SK-N-SH (cell line): Measurements from ENCODE around the gene BICC1. TPM values are rescaled to one million over a fixed set of nuclear protein-coding genes. Genes with fewer than 3 reads are reported as not detected.

Source experiments
- CTCF ChIA-PET: fragments of 300-600, 350-600 bp; formaldehyde crosslinking; extraction: SDS; loops from one replicate; lab custom pipeline; 2021; lab: Yijun Ruan, JAX
- POLR2A ChIA-PET: fragments of 350-600 bp; sonication (Branson Sonifier 250); formaldehyde crosslinking; extraction: SDS; loops from one replicate; lab custom pipeline; 2020; ENCODE audit warnings: antibody characterized with exemption, inconsistent platforms; lab: Yijun Ruan, JAX
- DNase-seq: peaks from one replicate; pipeline ENCODE4 v3.0.0; 2012
- H2AFZ ChIP-seq: fragments of 200-600 bp; sonication (generic); 2 replicates; pipeline ENCODE4 v1.8.1; 2016; ENCODE audit warnings: antibody characterized with exemption, mild to moderate bottlenecking, low read depth
- H3F3A ChIP-seq: fragments of 200-600 bp; sonication (generic); replicated peaks from 2 replicates; pipeline ENCODE3; 2016; ENCODE audit warnings: antibody characterized with exemption, mild to moderate bottlenecking; ENCODE audit not compliant: insufficient read depth
- H3K27ac ChIP-seq, 2 experiments: fragments of 200-500 bp in 1 of 2; fragments of 200-600 bp in 1 of 2; sonication (Bioruptor generic) in 1 of 2; sonication (generic), shearing (Covaris generic) in 1 of 2; 2 replicates each; pipeline versions ENCODE4 v1.5.1 to v1.6.1; 2014 to 2016; ENCODE audit warnings: low read depth in 2 of 2, inconsistent platforms in 1 of 2, low read length in 1 of 2, mild to moderate bottlenecking in 1 of 2, mixed read lengths in 1 of 2
- H3K27me3 ChIP-seq: fragments of 200-600 bp; sonication (generic), shearing (Covaris generic); 2 replicates; pipeline ENCODE4 v1.6.1; 2016; ENCODE audit warnings: mixed run types; ENCODE audit not compliant: insufficient read depth
- H3K36me3 ChIP-seq, 2 experiments: fragments of 200-500 bp in 1 of 2; fragments of 200-600 bp in 1 of 2; sonication (Bioruptor generic) in 1 of 2; sonication (generic) in 1 of 2; replicated peaks in 1 of 2; 2 replicates each; pipeline versions ENCODE3 to v1.5.1; 2014 to 2016; ENCODE audit warnings: low read length in 1 of 2, mild to moderate bottlenecking in 1 of 2; ENCODE audit not compliant: insufficient read depth in 2 of 2, control insufficient read depth in 1 of 2
- H3K4me1 ChIP-seq, 2 experiments: fragments of 200-500 bp in 1 of 2; fragments of 200-600 bp in 1 of 2; sonication (Bioruptor generic) in 1 of 2; sonication (generic), shearing (Covaris generic) in 1 of 2; 2 replicates each; pipeline versions ENCODE4 v1.5.1 to v1.6.1; 2014 to 2016; ENCODE audit warnings: low read depth in 1 of 2, low read length in 1 of 2, mixed run types in 1 of 2; ENCODE audit not compliant: insufficient read depth in 2 of 2, control insufficient read depth in 1 of 2
- H3K4me2 ChIP-seq: fragments of 200-600 bp; sonication (generic), shearing (Covaris generic); 2 replicates; pipeline ENCODE4 v1.6.1; 2017; ENCODE audit warnings: mixed run types
- H3K4me3 ChIP-seq, 2 experiments: fragments of 200-500 bp in 1 of 2; fragments of 200-600 bp in 1 of 2; sonication (Bioruptor generic) in 1 of 2; sonication (generic), shearing (Covaris generic) in 1 of 2; 2 replicates each; pipeline versions ENCODE4 v1.5.1 to v1.8.1; 2014 to 2016; ENCODE audit warnings: low read depth in 2 of 2, inconsistent platforms in 1 of 2, low read length in 1 of 2, mild to moderate bottlenecking in 1 of 2, mixed read lengths in 1 of 2, moderate library complexity in 1 of 2
- H3K79me2 ChIP-seq: fragments of 200-600 bp; sonication (generic); 2 replicates; pipeline ENCODE4 v1.8.1; 2017; ENCODE audit warnings: mild to moderate bottlenecking; ENCODE audit not compliant: insufficient read depth
- H3K9ac ChIP-seq: fragments of 200-600 bp; sonication (generic); 2 replicates; pipeline ENCODE4 v1.6.1; 2017; ENCODE audit warnings: mixed run types
- H3K9me2 ChIP-seq: fragments of 200-600 bp; sonication (generic); 2 replicates; pipeline ENCODE4 v1.6.1; 2017; ENCODE audit warnings: mixed run types
- H3K9me3 ChIP-seq: fragments of 200-600 bp; sonication (generic); 2 replicates; pipeline ENCODE4 v1.6.1; 2017; ENCODE audit warnings: mixed run types, mild to moderate bottlenecking, moderate library complexity
- H4K20me1 ChIP-seq: fragments of 200-600 bp; sonication (generic); 2 replicates; pipeline ENCODE4 v1.6.1; 2017; ENCODE audit warnings: mild to moderate bottlenecking, mixed run types; ENCODE audit not compliant: insufficient read depth
- CHD2 ChIP-seq: fragments of 150-350 bp; IDR thresholded peaks from 2 replicates; pipeline ENCODE4 v1.6.1; 2018; ENCODE audit warnings: low read length; ENCODE audit not compliant: partially characterized antibody
- JUND ChIP-seq: IDR thresholded peaks from 2 replicates; pipeline ENCODE4 v1.4.0; 2012
- MEF2A ChIP-seq: IDR thresholded peaks from 2 replicates; pipeline ENCODE4 v1.4.0; 2012; ENCODE audit warnings: low read depth, borderline replicate concordance
- MXI1 ChIP-seq: IDR thresholded peaks from 2 replicates; pipeline ENCODE4 v1.6.1; 2012; ENCODE audit warnings: mild to moderate bottlenecking, low read depth, low read length, improper control_type of control experiment
- NFIC ChIP-seq: IDR thresholded peaks from 2 replicates; pipeline ENCODE4 v1.4.0; 2012; ENCODE audit warnings: borderline replicate concordance
- RAD21 ChIP-seq: IDR thresholded peaks from 2 replicates; pipeline ENCODE4 v1.6.1; 2012; ENCODE audit warnings: mild to moderate bottlenecking, low read length
- SIN3A ChIP-seq: IDR thresholded peaks from 2 replicates; pipeline ENCODE4 v1.6.1; 2012; ENCODE audit warnings: low read depth, mild to moderate bottlenecking, low read length, moderate library complexity, borderline replicate concordance
- SMC3 ChIP-seq: IDR thresholded peaks from 2 replicates; pipeline ENCODE4 v1.6.1; 2012; ENCODE audit warnings: low read depth, low read length, improper control_type of control experiment
- TCF12 ChIP-seq: IDR thresholded peaks from 2 replicates; pipeline ENCODE4 v1.4.0; 2012
- TEAD4 ChIP-seq: IDR thresholded peaks from 2 replicates; pipeline ENCODE4 v1.4.0; 2012; ENCODE audit warnings: mild to moderate bottlenecking, borderline replicate concordance; ENCODE audit not compliant: insufficient read depth
- USF2 ChIP-seq: fragments of 150-350 bp; IDR thresholded peaks from 2 replicates; pipeline ENCODE4 v1.6.1; 2017; ENCODE audit warnings: antibody characterized with exemption, low read length, low read depth, borderline replicate concordance
- YY1 ChIP-seq: IDR thresholded peaks from 2 replicates; pipeline ENCODE4 v1.4.0; 2012; ENCODE audit warnings: low read depth, mild to moderate bottlenecking
- ZBTB33 ChIP-seq: IDR thresholded peaks from 2 replicates; pipeline ENCODE4 v1.4.0; 2012; ENCODE audit warnings: low read depth, borderline replicate concordance
- WGBS: methylation state at CpG from one replicate; pipeline ENCODE4 v1.1.6; 2017; ENCODE audit warnings: low lambda C conversion rate; 5-methylcytosine and 5-hydroxymethylcytosine counted together
- polyA plus RNA-seq, 3 experiments: library from polyadenylated mRNA; depleted of rRNA; stranded (reverse); fragments of >200 nt; gene quantifications; 2 replicates each; pipeline ENCODE4 v1.2.3, GENCODE V29; 2012
- TF ChIP-seq, protein P1 (sequence below): IDR thresholded peaks from 2 replicates; pipeline ENCODE4; 2012

BICC1 gene
- polyA plus RNA-seq, 1 of the 3 experiments (the other 2 are of a cell fraction): 1.5 TPM

DNA sequence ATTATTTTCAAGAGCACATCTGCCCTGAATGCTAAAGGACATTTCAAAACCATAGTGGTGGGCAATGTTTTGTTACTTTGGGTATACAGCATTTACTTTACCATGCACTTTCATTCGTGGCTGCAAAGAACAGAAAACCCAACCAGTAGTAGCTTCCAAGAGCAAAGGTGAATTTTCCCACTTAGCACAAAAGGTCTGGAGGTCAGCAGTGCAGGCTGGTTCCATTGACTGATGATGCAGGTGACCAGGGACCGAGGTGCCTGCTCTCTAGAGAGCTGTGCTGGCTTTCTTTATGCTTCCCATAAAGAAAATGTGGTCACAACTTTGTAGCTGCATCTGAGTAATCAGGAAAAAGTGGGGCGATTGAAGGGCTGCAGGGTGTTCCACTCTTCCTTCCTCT, 240.0 kb downstream of the BICC1 start:
- H3K9ac ChIP-seq: no peak overlapping the region
- no peak for DNase-seq
- H3K4me2 ChIP-seq: no peak overlapping the region
- no peak overlapping the region for H3K27ac ChIP-seq
- no peaks in the 10 kb centered on the region for H3K9me3 ChIP-seq
- no peaks in the 10 kb centered on the region for H3K36me3 ChIP-seq
- 92% methylated on average over 3 of the region's 3 CpGs for WGBS
- H3K4me1 ChIP-seq: peaks cover 5 to 11% of the 10 kb centered on the region in 2 experiments; a peak in 3 of 4 replicates
- H3K4me3 ChIP-seq: no peak overlapping the region
- CTCF ChIA-PET: no interaction called here
- no peaks in the 10 kb centered on the region for H3K79me2 ChIP-seq
- H2AFZ ChIP-seq: no peak overlapping the region
- no peaks in the 10 kb centered on the region for H3F3A ChIP-seq
- H3K9me2 ChIP-seq: no peaks in the 10 kb centered on the region
- H3K27me3 ChIP-seq: no peaks in the 10 kb centered on the region
- TF ChIP-seq TEAD4 (no peak), MXI1 (no peak), USF2 (no peak), JUND (no peak), YY1 (no peak), ZBTB33 (no peak), MEF2A (no peak), SIN3A (no peak), NFIC (no peak), RAD21 (no peak), CHD2 (no peak), TCF12 (no peak)
- TF ChIP-seq, protein P1, sequence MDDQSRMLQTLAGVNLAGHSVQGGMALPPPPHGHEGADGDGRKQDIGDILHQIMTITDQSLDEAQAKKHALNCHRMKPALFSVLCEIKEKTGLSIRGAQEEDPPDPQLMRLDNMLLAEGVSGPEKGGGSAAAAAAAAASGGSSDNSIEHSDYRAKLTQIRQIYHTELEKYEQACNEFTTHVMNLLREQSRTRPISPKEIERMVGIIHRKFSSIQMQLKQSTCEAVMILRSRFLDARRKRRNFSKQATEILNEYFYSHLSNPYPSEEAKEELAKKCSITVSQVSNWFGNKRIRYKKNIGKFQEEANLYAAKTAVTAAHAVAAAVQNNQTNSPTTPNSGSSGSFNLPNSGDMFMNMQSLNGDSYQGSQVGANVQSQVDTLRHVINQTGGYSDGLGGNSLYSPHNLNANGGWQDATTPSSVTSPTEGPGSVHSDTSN: no peak
- TF ChIP-seq, all 33 proteins: peak for 0
- no peaks in the 10 kb centered on the region for H4K20me1 ChIP-seq
- POLR2A ChIA-PET: no interaction called here

- no peak for DNase-seq
- Histone ChIP-seq H3K4me1 (peaks cover 5 to 11% of the 10 kb centered on the region in 2 experiments; a peak in 3 of 4 replicates), H3K4me2 (no peak overlapping the region), H3F3A (no peaks in the 10 kb centered on the region), H3K9me3 (no peaks in the 10 kb centered on the region), H3K9ac (no peak overlapping the region), H3K9me2 (no peaks in the 10 kb centered on the region), H3K27me3 (no peaks in the 10 kb centered on the region), H3K36me3 (no peaks in the 10 kb centered on the region), H3K79me2 (no peaks in the 10 kb centered on the region), H4K20me1 (no peaks in the 10 kb centered on the region), H3K27ac (no peak overlapping the region), H3K4me3 (no peak overlapping the region), H2AFZ (no peak overlapping the region)
- ChIA-PET POLR2A (no interaction called here), CTCF (no interaction called here)
- TF ChIP-seq SMC3 (no peak), TCF12 (0 out of 2 replicates have a peak, but pooled peaks have one; percentile 19)
- WGBS: 92% methylated on average over 2 of the region's 2 CpGs
Measured at GRCh38 chr10:58753425-58753824, 240.8 kb downstream of the BICC1 start.
